Ovary (tissue), 9 donors: Measurements from ENCODE around the gene GTF2A1. TPM values are rescaled to one million over a fixed set of nuclear protein-coding genes. Genes with fewer than 3 reads are reported as not detected.

Experiments
- DNase-seq, 5 donors: peaks; one replicate each; pipeline ENCODE4 v3.0.0-alpha.2; 2019 to 2020
- H3K27ac ChIP-seq, 2 donors: fragments of 200-600 bp; one replicate each; pipeline versions ENCODE4 v1.5.1 to v1.8.0; 2019 to 2022
- H3K27me3 ChIP-seq: fragments of 200-600 bp; one replicate; pipeline ENCODE4 v1.8.0; 2022
- H3K36me3 ChIP-seq: fragments of 200-600 bp; sonication (generic); one replicate; pipeline ENCODE4 v1.5.1; 2019
- H3K4me1 ChIP-seq: one replicate; pipeline ENCODE4 v1.8.1; 2013; ENCODE audit warnings: mild to moderate bottlenecking, moderate library complexity; ENCODE audit not compliant: insufficient read depth
- H3K4me3 ChIP-seq: fragments of 200-600 bp; sonication (generic); one replicate; pipeline ENCODE4 v1.5.1; 2017
- H3K9me3 ChIP-seq, 2 donors: fragments of 200-600 bp in 1 of 2; sonication (generic) in 1 of 2; one replicate each; pipeline versions ENCODE4 v1.5.1 to v1.8.1; 2013 to 2019; ENCODE audit warnings: mild to moderate bottlenecking in 1 of 2, moderate library complexity in 1 of 2
- CTCF ChIP-seq, 3 donors: fragments of 450-650 bp in 2 of 3; fragments of 200-600 bp in 1 of 3; IDR thresholded peaks; one replicate each; pipeline versions ENCODE4 v1.5.1 to v1.8.0; 2016 to 2022; ENCODE audit warnings: antibody characterized with exemption in 3 of 3, mild to moderate bottlenecking in 1 of 3
- EP300 ChIP-seq: sonication (generic); formaldehyde crosslinking; IDR thresholded peaks from one replicate; pipeline ENCODE4 v1.6.1; 2017; ENCODE audit warnings: antibody characterized with exemption
- POLR2A ChIP-seq: fragments of 450-650 bp; IDR thresholded peaks from one replicate; pipeline ENCODE4 v1.6.1; 2017; ENCODE audit warnings: antibody characterized with exemption, mild to moderate bottlenecking, moderate library complexity
- WGBS, 3 donors: extraction: QIAGEN DNeasy Blood & Tissue Kit in 1 of 3; methylation state at CpG; one replicate each; pipeline versions ENCODE4 v1.1.5 to v1.1.7; 2013 to 2017; 5-methylcytosine and 5-hydroxymethylcytosine counted together
- intact Hi-C, 4 donors: fragments of 100-400 bp; cut with DNase I; formaldehyde crosslinking; loops; one replicate each; pipeline versions ENCODE4 v1.11.0 to v1.15.1; 2022 to 2023
- polyA plus RNA-seq, 2 donors: library from polyadenylated mRNA; stranded (reverse); fragments of 200-250 nt in 1 of 2; fragments of 350-450 nt in 1 of 2; fragmentation: Illumina TruSeq in 1 of 2; extraction: RNeasy Lipid Tissue Mini Kit (QIAGEN cat#74804) in 1 of 2; gene quantifications; one replicate each; pipeline ENCODE4 v1.2.3, GENCODE V29; 2013 to 2014
- small RNA-seq: library from RNA; depleted of rRNA; stranded (forward); fragments of <200 nt; gene quantifications from one replicate; pipeline ENCODE3, GENCODE V24; 2016
- total RNA-seq, 7 donors: library from RNA; depleted of rRNA in 2 of 7; stranded (reverse); fragments of >200 nt in 2 of 7; fragmentation: NEBNext Ultra II Directional in 3 of 7; extraction: Animal tissue kit (Norgen Biotek cat#: 25700) in 3 of 7; gene quantifications; one replicate each; pipeline versions ENCODE4 v1.1.0 to v1.2.4, GENCODE V29; 2016 to 2023
- donor health status: DM: no; HTN: no; CAD: no; lungs with moderate emphysema.
- donor health status: DM: no; HTN: no; CAD: no.
- donor health status: Bipolar disorder and iron deficiency.
- donor health status: DM: yes; HTN: yes; CAD: no.
- donor health status: DM: no; HTN: no; CAD: no.
- donor health status: DM: yes; HTN: yes; CAD: no.

Gene GTF2A1
- total and polyA plus RNA-seq, 9 donors = 10.1 to 38.4 (median 27.8) TPM

GRCh38 chr14:81125536-81125935, 95.2 kb downstream of the GTF2A1 start:
- WGBS, 3 donors = 77 to 95% (median 89%) methylated on average over 4 of the region's 4 CpGs
- intact Hi-C loops = no loop called here
- no peaks in the 10 kb centered on the region for H3K4me1 ChIP-seq
- H3K9me3 ChIP-seq = no peaks in the 10 kb centered on the region
- H3K27me3 ChIP-seq = no peaks in the 10 kb centered on the region
- no peak for DNase-seq
- TF ChIP-seq EP300 = no peak
- TF ChIP-seq POLR2A = no peak
- no peak for TF ChIP-seq CTCF (IDR thresholded peaks at IDR 0.05)
- no peaks in the 10 kb centered on the region for H3K36me3 ChIP-seq
- H3K27ac ChIP-seq = no peak overlapping the region
- H3K4me3 ChIP-seq = no peak overlapping the region

Small RNA genes within 50 kb of the gene (small RNA-seq; reads per million reads assigned to genes)
- gene DYNLL1P1 = not detected
- gene SNORA79 = 1.00 reads per million, percentile 57 among the genes with 10 or more reads in this experiment

Other genes starting within 250 kb of the GTF2A1 start
- 10 to 100 TPM; 13.3 to 28.7 (median 17.8) TPM for gene STON2, start 179.4 kb upstream of the GTF2A1 start, total RNA-seq
- 1 to 10 TPM; 4.8 to 5.8 TPM for gene STON2, start 179.4 kb upstream of the GTF2A1 start, polyA plus RNA-seq